ENCODE measurements around the gene BMP8A. TPM values are rescaled to one million over a fixed set of nuclear protein-coding genes. Genes with fewer than 3 reads are reported as not detected.

The BMP8A gene
- total and polyA plus RNA-seq, 9 of the 15 experiments (the other 6 are each of a cell fraction or from before 2014, with no cell fraction given): 0.05 to 0.31 TPM; not detected in 7

DNA sequence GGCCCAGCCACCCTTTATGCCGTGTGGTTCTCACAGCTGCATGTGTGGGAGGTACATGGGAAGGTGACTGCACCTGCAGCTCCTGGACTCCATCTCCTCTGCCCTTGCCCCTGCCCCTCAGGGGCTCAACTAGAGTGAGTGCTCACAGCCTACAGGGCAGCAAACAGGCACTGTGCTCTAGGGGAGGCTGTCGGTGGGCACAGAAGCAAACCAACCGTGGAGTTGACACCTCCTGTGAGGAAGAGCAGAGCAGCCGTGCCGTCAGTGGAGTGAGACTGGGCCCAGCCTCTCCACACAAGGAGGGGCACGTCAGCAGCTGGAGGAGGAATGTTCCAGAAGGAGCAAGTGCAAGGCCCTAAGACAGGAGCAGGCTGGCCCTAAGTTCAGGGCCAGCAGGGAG lies 32.7 kb downstream of the BMP8A start:
- Histone ChIP-seq H3K27me3 (ENCODE audit: control insufficient read depth in 2 of 2, insufficient read depth in 2 of 2, low read length in 2 of 2) (no peaks in the 10 kb centered on the region), H3K79me2 (ENCODE audit: control insufficient read depth, insufficient read depth, low read length) (no peaks in the 10 kb centered on the region), H2AFZ (ENCODE audit: low read depth, low read length) (no peak overlapping the region), H3K36me3 (ENCODE audit: control insufficient read depth, insufficient read depth, low read length) (no peaks in the 10 kb centered on the region; the same call in 2 of the 3 replicates), H3K9ac (ENCODE audit: insufficient read depth in 1 of 2, low read depth in 2 of 2, low read length in 2 of 2) (peak overlapping the region in 1 of 2 experiments; percentile 68; a peak in 2 of 4 replicates), H3K9me3 (replicated peaks; ENCODE audit: control insufficient read depth, insufficient read depth, low read depth, low read length) (no peaks in the 10 kb centered on the region), H3K9me1 (ENCODE audit: control insufficient read depth, insufficient read depth, low read length) (no peaks in the 10 kb centered on the region), H3K4me3 (no peak overlapping the region), H3K4me2 (ENCODE audit: insufficient read depth, low read length) (no peak overlapping the region), H4K20me1 (replicated peaks; ENCODE audit: control insufficient read depth, insufficient read depth, low read length) (no peaks in the 10 kb centered on the region), H3K4me1 (replicated peaks in 1 of 2; ENCODE audit: control insufficient read depth in 2 of 2, insufficient read depth in 2 of 2, low read length in 2 of 2) (peaks cover 0 to 26% of the 10 kb centered on the region in 2 experiments; a peak in 3 of 5 replicates), H3K27ac (ENCODE audit: extremely low read depth, low read depth, low read length) (no peak overlapping the region)
- in situ Hi-C loops (cut with MboI) (loop anchor here (5.0 kb wide), 1 partner anchor 238 kb away; no protein-coding TSS in a partner anchor), intact Hi-C loops (cut with micrococcal nuclease) (loop anchor here (5.0 kb wide), 1 partner anchor 238 kb away; no protein-coding TSS in a partner anchor)
- no peak for DNase-seq (ENCODE audit: extremely low read depth in 1 of 4, low spot score in 3 of 4)
- ChIA-PET CTCF (ENCODE audit: low intra/inter-chr PET ratio) (no interaction called here), POLR2A (no interaction called here)
- TF ChIP-seq ZNF184 (CRISPR knock-in tag; IDR thresholded peaks at IDR 0.05) (no peak), RFX5 (IDR thresholded peaks at IDR 0.05; ENCODE audit: low read depth, low read length) (no peak), CBFA2T3 (IDR thresholded peaks at IDR 0.05) (no peak), CREBBP (IDR thresholded peaks at IDR 0.05; ENCODE audit: low read depth, low read length) (no peak), EWSR1 (IDR thresholded peaks at IDR 0.05; ENCODE audit: borderline replicate concordance, low read depth, partially characterized antibody) (no peak), ZNF354B (CRISPR knock-in tag; IDR thresholded peaks at IDR 0.05) (no peak), STAT5A (IDR thresholded peaks at IDR 0.05; ENCODE audit: borderline replicate concordance, low read length) (no peak), JUND (IDR thresholded peaks at IDR 0.05; ENCODE audit: borderline replicate concordance, low read depth, low read length) (no peak), JUND (tag; IDR thresholded peaks at IDR 0.05; ENCODE audit: borderline replicate concordance, low read depth, low read length) (no peak), KLF13 (tag; IDR thresholded peaks at IDR 0.05; ENCODE audit: borderline replicate concordance, low read depth) (no peak), PYGO2 (tag; IDR thresholded peaks at IDR 0.05) (no peak), GABPA (tag; conservative IDR thresholded peaks at IDR 0.05; ENCODE audit: low read depth) (no peak), ZNF224 (CRISPR knock-in tag; IDR thresholded peaks at IDR 0.05) (no peak), BRD4 (IDR thresholded peaks at IDR 0.05) (no peak)
- TF ChIP-seq, protein P1, sequence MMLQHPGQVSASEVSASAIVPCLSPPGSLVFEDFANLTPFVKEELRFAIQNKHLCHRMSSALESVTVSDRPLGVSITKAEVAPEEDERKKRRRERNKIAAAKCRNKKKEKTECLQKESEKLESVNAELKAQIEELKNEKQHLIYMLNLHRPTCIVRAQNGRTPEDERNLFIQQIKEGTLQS (IDR thresholded peaks at IDR 0.05): no peak
- TF ChIP-seq, protein P1 (CRISPR knock-in tag; conservative IDR thresholded peaks at IDR 0.05): no peak
- TF ChIP-seq, protein P2, sequence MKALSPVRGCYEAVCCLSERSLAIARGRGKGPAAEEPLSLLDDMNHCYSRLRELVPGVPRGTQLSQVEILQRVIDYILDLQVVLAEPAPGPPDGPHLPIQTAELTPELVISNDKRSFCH (CRISPR knock-in tag; IDR thresholded peaks at IDR 0.05): no peak
- TF ChIP-seq, protein P2 (tag; IDR thresholded peaks at IDR 0.05): no peak
- ATAC-seq: no peak
- WGBS (ENCODE audit: insufficient coverage, low coverage, missing lambda C conversion rate): 28% methylated on average over 6 of the region's 6 CpGs
- no peak for FAIRE-seq
- no TSS peak for BruUV-seq (replicated peaks)

Data from K562 (cell line).